ENCODE measurements around the gene C4A. TPM values are rescaled to one million over a fixed set of nuclear protein-coding genes. Genes with fewer than 3 reads are reported as not detected.
A peak's percentile ranks its signal among the peaks of the same experiment; 100 is the strongest.
"Not testable (repeated sequence)": the region's sequence is repeated elsewhere in the genome, so short reads cannot be mapped to it uniquely, and the experiment has no call there.

C4A gene
- total RNA-seq, 1 experiment from 2014 or later = 8.1 TPM

- CTCF ChIA-PET; in situ Hi-C loops (cut with HindIII; ENCODE audit: low pct_unique_long_range_greater_than_20kb, low sequenced_read_pairs); H3K4me3 ChIP-seq (ENCODE audit: low read depth in 2 of 2, low read length in 2 of 2); H3K36me3 ChIP-seq (ENCODE audit: control insufficient read depth, insufficient read depth, low read length); BruUV-seq (replicated peaks); H3K4me1 ChIP-seq (ENCODE audit: control insufficient read depth, insufficient read depth, low read length); ATAC-seq; H3K27me3 ChIP-seq (ENCODE audit: control insufficient read depth, insufficient read depth, low read length); intact Hi-C loops (cut with micrococcal nuclease; ENCODE audit: unreplicated experiment); DNase-seq (ENCODE audit: low read depth, low spot score); H3K27ac ChIP-seq (ENCODE audit: low read length); H3K9me3 ChIP-seq (ENCODE audit: control insufficient read depth, insufficient read depth, low read depth, low read length); POLR2A ChIA-PET: not testable (repeated sequence)
Observed at GRCh38 chr6:32014547-32014946, 32.7 kb downstream of the C4A start, which contains the start of gene C4B. TSS of gene C4B (plus strand) at chr6:32014795. CDS start at chr6:32014846, 51 bp downstream.

- CTCF ChIA-PET; H3K4me1 ChIP-seq (ENCODE audit: control insufficient read depth, insufficient read depth, low read length); H3K27ac ChIP-seq (ENCODE audit: low read length); H3K27me3 ChIP-seq (ENCODE audit: control insufficient read depth, insufficient read depth, low read length); intact Hi-C loops (cut with micrococcal nuclease; ENCODE audit: unreplicated experiment); BruUV-seq (replicated peaks); POLR2A ChIA-PET; H3K4me3 ChIP-seq (ENCODE audit: low read depth in 2 of 2, low read length in 2 of 2); in situ Hi-C loops (cut with HindIII; ENCODE audit: low pct_unique_long_range_greater_than_20kb, low sequenced_read_pairs); DNase-seq (ENCODE audit: low read depth, low spot score); H3K9me3 ChIP-seq (ENCODE audit: control insufficient read depth, insufficient read depth, low read depth, low read length); H3K36me3 ChIP-seq (ENCODE audit: control insufficient read depth, insufficient read depth, low read length): not testable (repeated sequence)
- ATAC-seq = peak; percentile 75
Observed at GRCh38 chr6:32022100-32022499, 40.2 kb downstream of the C4A start.

- H3K9me3 ChIP-seq (ENCODE audit: control insufficient read depth, insufficient read depth, low read depth, low read length); intact Hi-C loops (cut with micrococcal nuclease; ENCODE audit: unreplicated experiment); H3K27me3 ChIP-seq (ENCODE audit: control insufficient read depth, insufficient read depth, low read length); H3K4me1 ChIP-seq (ENCODE audit: control insufficient read depth, insufficient read depth, low read length); DNase-seq (ENCODE audit: low read depth, low spot score); POLR2A ChIA-PET; BruUV-seq (replicated peaks); CTCF ChIA-PET; H3K4me3 ChIP-seq (ENCODE audit: low read depth in 2 of 2, low read length in 2 of 2); H3K27ac ChIP-seq (ENCODE audit: low read length); in situ Hi-C loops (cut with HindIII; ENCODE audit: low pct_unique_long_range_greater_than_20kb, low sequenced_read_pairs); H3K36me3 ChIP-seq (ENCODE audit: control insufficient read depth, insufficient read depth, low read length): not testable (repeated sequence)
- 0 out of 2 replicates have a peak, but pooled peaks have one; percentile 28 for ATAC-seq
Observed at GRCh38 chr6:32028631-32029030, 46.8 kb downstream of the C4A start.

GRCh38 chr6:32029553-32029952 is 47.7 kb downstream of the C4A start:
- H3K36me3 ChIP-seq (ENCODE audit: control insufficient read depth, insufficient read depth, low read length); H3K27me3 ChIP-seq (ENCODE audit: control insufficient read depth, insufficient read depth, low read length); H3K4me3 ChIP-seq (ENCODE audit: low read depth in 2 of 2, low read length in 2 of 2); ATAC-seq; intact Hi-C loops (cut with micrococcal nuclease; ENCODE audit: unreplicated experiment); POLR2A ChIA-PET; H3K27ac ChIP-seq (ENCODE audit: low read length); in situ Hi-C loops (cut with HindIII; ENCODE audit: low pct_unique_long_range_greater_than_20kb, low sequenced_read_pairs); H3K9me3 ChIP-seq (ENCODE audit: control insufficient read depth, insufficient read depth, low read depth, low read length); H3K4me1 ChIP-seq (ENCODE audit: control insufficient read depth, insufficient read depth, low read length); BruUV-seq (replicated peaks); CTCF ChIA-PET; DNase-seq (ENCODE audit: low read depth, low spot score): not testable (repeated sequence)

GRCh38 chr6:32035283-32036013 is 53.6 kb downstream of the C4A start:
- H3K36me3 ChIP-seq (ENCODE audit: control insufficient read depth, insufficient read depth, low read length); H3K9me3 ChIP-seq (ENCODE audit: control insufficient read depth, insufficient read depth, low read depth, low read length); intact Hi-C loops (cut with micrococcal nuclease; ENCODE audit: unreplicated experiment); H3K27me3 ChIP-seq (ENCODE audit: control insufficient read depth, insufficient read depth, low read length); H3K4me3 ChIP-seq (ENCODE audit: low read depth in 2 of 2, low read length in 2 of 2); BruUV-seq (replicated peaks); POLR2A ChIA-PET; H3K27ac ChIP-seq (ENCODE audit: low read length); in situ Hi-C loops (cut with HindIII; ENCODE audit: low pct_unique_long_range_greater_than_20kb, low sequenced_read_pairs); ATAC-seq; CTCF ChIA-PET; H3K4me1 ChIP-seq (ENCODE audit: control insufficient read depth, insufficient read depth, low read length); DNase-seq (ENCODE audit: low read depth, low spot score): not testable (repeated sequence)

GRCh38 chr6:32037136-32037535 is 55.3 kb downstream of the C4A start:
- H3K27ac ChIP-seq (ENCODE audit: low read length); ATAC-seq; H3K4me3 ChIP-seq (ENCODE audit: low read depth in 2 of 2, low read length in 2 of 2); BruUV-seq (replicated peaks); H3K9me3 ChIP-seq (ENCODE audit: control insufficient read depth, insufficient read depth, low read depth, low read length); H3K4me1 ChIP-seq (ENCODE audit: control insufficient read depth, insufficient read depth, low read length); in situ Hi-C loops (cut with HindIII; ENCODE audit: low pct_unique_long_range_greater_than_20kb, low sequenced_read_pairs); DNase-seq (ENCODE audit: low read depth, low spot score); CTCF ChIA-PET; H3K27me3 ChIP-seq (ENCODE audit: control insufficient read depth, insufficient read depth, low read length); POLR2A ChIA-PET; intact Hi-C loops (cut with micrococcal nuclease; ENCODE audit: unreplicated experiment); H3K36me3 ChIP-seq (ENCODE audit: control insufficient read depth, insufficient read depth, low read length): not testable (repeated sequence)

GRCh38 chr6:32037598-32038524 is 56.0 kb downstream of the C4A start, which contains the start of gene CYP21A2:
TSS of gene CYP21A2 (plus strand) at chr6:32038415. CDS start at chr6:32038423, 8 bp downstream.
- POLR2A ChIA-PET; ATAC-seq; DNase-seq (ENCODE audit: low read depth, low spot score); H3K36me3 ChIP-seq (ENCODE audit: control insufficient read depth, insufficient read depth, low read length); CTCF ChIA-PET; H3K4me3 ChIP-seq (ENCODE audit: low read depth in 2 of 2, low read length in 2 of 2); H3K9me3 ChIP-seq (ENCODE audit: control insufficient read depth, insufficient read depth, low read depth, low read length); in situ Hi-C loops (cut with HindIII; ENCODE audit: low pct_unique_long_range_greater_than_20kb, low sequenced_read_pairs); H3K4me1 ChIP-seq (ENCODE audit: control insufficient read depth, insufficient read depth, low read length); H3K27ac ChIP-seq (ENCODE audit: low read length); BruUV-seq (replicated peaks); H3K27me3 ChIP-seq (ENCODE audit: control insufficient read depth, insufficient read depth, low read length); intact Hi-C loops (cut with micrococcal nuclease; ENCODE audit: unreplicated experiment): not testable (repeated sequence)
